ENCODE results near the gene SMPD1. TPM values are rescaled to one million over a fixed set of nuclear protein-coding genes. Genes with fewer than 3 reads are reported as not detected.

SMPD1 gene
- total RNA-seq, 4 donors from 2014 or later: 5.9 to 36.4 (median 26.0) TPM

DNA sequence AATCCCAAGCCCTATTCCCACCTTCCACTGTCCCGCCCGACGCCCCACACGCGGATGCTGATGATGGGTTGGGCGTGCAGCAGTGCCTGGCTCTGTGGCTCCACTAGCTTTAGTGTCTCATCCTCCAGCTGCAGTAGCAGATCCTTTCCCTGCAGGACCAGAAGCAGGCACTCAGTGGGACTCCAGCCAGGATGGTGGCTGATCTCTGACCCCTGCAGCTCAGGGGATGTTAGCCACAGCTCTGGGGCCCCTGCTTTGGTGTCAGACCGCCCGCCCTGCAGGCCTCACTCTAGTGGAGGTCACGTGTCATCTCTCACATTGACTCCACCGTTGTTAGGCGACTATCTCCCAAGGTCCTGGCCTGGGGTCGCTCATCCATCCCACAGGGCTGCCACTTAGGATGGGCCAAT lies 11.8 kb downstream of the SMPD1 start:
- Histone ChIP-seq H3K9me3 (no peaks in the 10 kb centered on the region), H3K27ac (no peak overlapping the region), H3K4me1 (peaks cover 0 to 12% of the 10 kb centered on the region in 2 donors), H3K4me3 (no peak overlapping the region), H3K27me3 (no peaks in the 10 kb centered on the region), H3K36me3 (no peaks in the 10 kb centered on the region)
- no peak for DNase-seq
- intact Hi-C loops (cut with DNase I; ENCODE audit: low total_unique reads): no loop called here
- no peak for TF ChIP-seq POLR2A (IDR thresholded peaks at IDR 0.05)
- TF ChIP-seq, protein P1, sequence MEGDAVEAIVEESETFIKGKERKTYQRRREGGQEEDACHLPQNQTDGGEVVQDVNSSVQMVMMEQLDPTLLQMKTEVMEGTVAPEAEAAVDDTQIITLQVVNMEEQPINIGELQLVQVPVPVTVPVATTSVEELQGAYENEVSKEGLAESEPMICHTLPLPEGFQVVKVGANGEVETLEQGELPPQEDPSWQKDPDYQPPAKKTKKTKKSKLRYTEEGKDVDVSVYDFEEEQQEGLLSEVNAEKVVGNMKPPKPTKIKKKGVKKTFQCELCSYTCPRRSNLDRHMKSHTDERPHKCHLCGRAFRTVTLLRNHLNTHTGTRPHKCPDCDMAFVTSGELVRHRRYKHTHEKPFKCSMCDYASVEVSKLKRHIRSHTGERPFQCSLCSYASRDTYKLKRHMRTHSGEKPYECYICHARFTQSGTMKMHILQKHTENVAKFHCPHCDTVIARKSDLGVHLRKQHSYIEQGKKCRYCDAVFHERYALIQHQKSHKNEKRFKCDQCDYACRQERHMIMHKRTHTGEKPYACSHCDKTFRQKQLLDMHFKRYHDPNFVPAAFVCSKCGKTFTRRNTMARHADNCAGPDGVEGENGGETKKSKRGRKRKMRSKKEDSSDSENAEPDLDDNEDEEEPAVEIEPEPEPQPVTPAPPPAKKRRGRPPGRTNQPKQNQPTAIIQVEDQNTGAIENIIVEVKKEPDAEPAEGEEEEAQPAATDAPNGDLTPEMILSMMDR (IDR thresholded peaks at IDR 0.05): no peak

DNA sequence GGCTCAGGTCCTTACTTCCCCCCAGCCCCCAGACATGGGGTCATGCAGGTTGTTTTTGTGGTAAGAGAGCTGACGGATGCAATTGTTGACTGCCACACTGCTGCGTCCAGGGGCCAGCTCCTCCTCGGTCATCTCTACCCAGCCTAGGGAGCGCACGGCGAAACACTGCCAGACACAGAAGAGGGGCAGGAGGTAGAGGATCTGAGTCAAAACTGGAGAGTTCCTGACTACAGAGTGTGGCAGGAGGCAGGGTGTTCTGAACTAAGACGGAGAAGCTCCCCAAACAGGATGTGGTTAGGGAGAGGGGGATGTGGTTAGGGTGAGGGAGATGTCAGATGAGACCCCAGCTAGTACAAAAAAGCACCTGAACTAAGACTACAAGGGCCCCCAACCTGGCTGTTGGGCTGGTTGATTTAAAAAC lies 12.3 kb downstream of the SMPD1 start:
- Histone ChIP-seq H3K4me1 (peaks cover 0 to 12% of the 10 kb centered on the region in 2 donors), H3K27ac (no peak overlapping the region), H3K4me3 (no peak overlapping the region), H3K36me3 (no peaks in the 10 kb centered on the region), H3K9me3 (no peaks in the 10 kb centered on the region), H3K27me3 (no peaks in the 10 kb centered on the region)
- DNase-seq: no peak
- no peak for TF ChIP-seq POLR2A (IDR thresholded peaks at IDR 0.05)
- TF ChIP-seq, protein P1 (IDR thresholded peaks at IDR 0.05): no peak
- intact Hi-C loops (cut with DNase I; ENCODE audit: low total_unique reads): no loop called here

DNA sequence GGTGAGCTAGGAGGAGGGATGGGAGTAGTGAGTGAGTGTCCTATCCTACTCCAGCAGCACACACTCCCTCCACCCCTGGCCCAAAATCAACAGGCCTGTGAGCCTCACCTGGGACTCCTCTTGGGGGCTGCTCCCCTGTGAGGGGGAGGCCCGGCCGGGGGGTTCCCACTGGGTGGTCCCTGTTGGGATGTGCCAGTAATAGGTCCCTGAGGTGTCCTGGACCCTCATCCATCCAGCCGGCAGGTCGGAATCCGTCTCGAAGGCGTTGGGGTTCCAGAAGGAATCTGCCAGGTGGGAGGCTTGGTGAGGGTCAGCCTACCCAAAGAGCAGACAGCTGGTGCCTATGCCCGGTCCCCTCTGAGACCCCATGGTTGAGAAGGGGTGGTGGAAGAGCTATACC lies 13.3 kb downstream of the SMPD1 start:
- Histone ChIP-seq H3K27ac (no peak overlapping the region), H3K4me3 (no peak overlapping the region), H3K9me3 (no peaks in the 10 kb centered on the region), H3K27me3 (no peaks in the 10 kb centered on the region), H3K36me3 (no peaks in the 10 kb centered on the region), H3K4me1 (peaks cover 0 to 12% of the 10 kb centered on the region in 2 donors)
- TF ChIP-seq, protein P1 (IDR thresholded peaks at IDR 0.05): no peak
- no peak for TF ChIP-seq POLR2A (IDR thresholded peaks at IDR 0.05)
- DNase-seq: no peak
- intact Hi-C loops (cut with DNase I; ENCODE audit: low total_unique reads): no loop called here

DNA sequence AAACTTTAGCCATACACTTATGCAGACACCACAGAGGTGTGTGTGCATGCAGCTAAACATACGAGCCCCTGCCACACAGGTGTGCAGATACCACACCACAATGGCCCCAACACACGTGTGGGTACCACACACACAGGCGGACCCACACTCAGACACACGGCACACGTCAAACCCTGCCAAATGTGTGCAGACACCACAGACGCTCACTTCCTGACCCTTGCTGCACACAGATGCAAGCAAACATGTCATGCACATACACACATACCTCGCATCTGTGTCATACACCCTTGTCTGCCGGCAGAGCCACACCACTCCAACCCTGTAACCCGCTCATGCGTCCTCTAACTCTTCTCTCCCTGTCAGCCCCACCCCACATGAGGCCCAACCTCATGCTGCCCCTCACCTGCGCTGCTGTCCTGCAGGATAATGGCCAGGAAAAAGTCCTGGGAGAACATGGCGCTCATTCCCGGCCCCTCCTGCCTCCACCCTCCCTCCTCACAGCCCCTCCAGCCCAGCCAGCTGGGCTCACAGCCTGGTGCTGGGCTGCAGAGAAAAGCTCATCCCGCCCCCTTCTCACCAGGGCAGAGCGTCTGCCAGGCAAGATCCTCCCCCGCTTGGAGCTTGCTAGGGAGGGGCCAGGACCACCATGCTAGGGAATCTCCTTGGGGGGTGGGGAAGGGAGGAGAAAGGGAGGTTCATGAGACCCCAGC lies 14.2 kb downstream of the SMPD1 start:
- no peaks in the 10 kb centered on the region for H3K36me3 ChIP-seq
- peak overlapping the region in 1 of 2 donors; percentile 25 for H3K27ac ChIP-seq
- no peak for TF ChIP-seq POLR2A (IDR thresholded peaks at IDR 0.05)
- TF ChIP-seq, protein P1 (IDR thresholded peaks at IDR 0.05): no peak
- no peak for DNase-seq
- H3K27me3 ChIP-seq: no peaks in the 10 kb centered on the region
- intact Hi-C loops (cut with DNase I; ENCODE audit: low total_unique reads): no loop called here
- no peaks in the 10 kb centered on the region for H3K9me3 ChIP-seq
- H3K4me3 ChIP-seq: no peak overlapping the region
- peaks cover 0 to 12% of the 10 kb centered on the region in 2 donors for H3K4me1 ChIP-seq

DNA sequence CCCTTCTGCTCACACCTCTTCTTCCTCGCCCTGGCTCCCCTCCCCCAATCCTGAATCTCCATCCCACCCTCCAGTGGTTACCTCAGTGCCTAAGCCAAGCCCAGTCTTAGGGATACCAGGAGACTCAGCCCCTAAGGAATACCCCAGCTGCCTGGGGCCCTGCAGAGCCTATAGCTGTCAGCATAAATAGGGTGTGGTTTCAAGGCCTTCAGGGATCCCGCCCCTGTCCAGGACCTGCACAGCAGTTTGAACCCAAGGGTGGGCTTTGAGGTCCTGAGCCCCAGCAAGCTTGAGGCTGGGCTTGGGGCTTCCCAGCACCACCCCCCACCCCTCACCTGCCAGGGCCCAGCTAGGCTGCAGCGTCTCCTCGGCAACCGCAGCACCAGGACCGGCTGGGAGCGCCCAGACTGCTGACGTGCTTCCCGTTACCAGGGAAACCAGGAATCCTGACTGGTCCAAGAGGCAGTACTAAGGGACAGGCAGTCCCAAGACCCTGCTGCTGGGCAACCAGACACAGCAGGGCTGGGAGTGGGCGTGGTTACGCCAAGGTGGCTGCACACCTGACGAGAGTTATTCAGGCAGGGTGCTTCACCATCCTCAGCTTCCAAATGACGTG lies 14.9 kb downstream of the SMPD1 start:
- no peak for TF ChIP-seq POLR2A (IDR thresholded peaks at IDR 0.05)
- TF ChIP-seq, protein P1 (IDR thresholded peaks at IDR 0.05): no peak
- intact Hi-C loops (cut with DNase I; ENCODE audit: low total_unique reads): no loop called here
- H3K4me1 ChIP-seq: peaks cover 0 to 12% of the 10 kb centered on the region in 2 donors
- no peaks in the 10 kb centered on the region for H3K27me3 ChIP-seq
- peak overlapping the region in 1 of 2 donors; percentile 25 for H3K27ac ChIP-seq
- no peak overlapping the region for H3K4me3 ChIP-seq
- peak in 1 of 2 donors; percentile 41 for DNase-seq
- H3K36me3 ChIP-seq: no peaks in the 10 kb centered on the region
- no peaks in the 10 kb centered on the region for H3K9me3 ChIP-seq
